Skeletal muscle tissue (tissue), 4 donors: ENCODE data around the gene EMC1. TPM values are rescaled to one million over a fixed set of nuclear protein-coding genes. Genes with fewer than 3 reads are reported as not detected.

Source experiments
- H3K27ac ChIP-seq: one replicate; pipeline ENCODE4 v1.7.0; 2013; ENCODE audit warnings: mild to moderate bottlenecking, low read depth, low read length, inconsistent platforms
- H3K27me3 ChIP-seq, 3 donors: one replicate each; pipeline ENCODE4 v1.7.0; 2013; ENCODE audit warnings: low read length in 3 of 3; ENCODE audit not compliant: control insufficient read depth in 3 of 3, insufficient read depth in 3 of 3
- H3K36me3 ChIP-seq, 3 donors: one replicate each; pipeline ENCODE4 v1.7.0; 2013; ENCODE audit warnings: low read length in 3 of 3; ENCODE audit not compliant: control insufficient read depth in 3 of 3, insufficient read depth in 3 of 3
- H3K4me1 ChIP-seq, 3 donors: one replicate each; pipeline ENCODE4 v1.7.0; 2013; ENCODE audit warnings: low read length in 3 of 3, mild to moderate bottlenecking in 3 of 3; ENCODE audit not compliant: control insufficient read depth in 3 of 3, insufficient read depth in 3 of 3
- H3K4me3 ChIP-seq, 3 donors: one replicate each; pipeline ENCODE4 v1.7.0; 2013; ENCODE audit warnings: low read length in 3 of 3
- H3K9ac ChIP-seq, 3 donors: one replicate each; pipeline ENCODE4 v1.7.0; 2013; ENCODE audit warnings: low read length in 3 of 3, mild to moderate bottlenecking in 3 of 3, moderate library complexity in 2 of 3, low read depth in 1 of 3
- H3K9me3 ChIP-seq, 3 donors: one replicate each; pipeline ENCODE4 v1.7.0; 2013; ENCODE audit warnings: low read length in 3 of 3; ENCODE audit not compliant: control insufficient read depth in 3 of 3
- total RNA-seq: library from RNA; depleted of rRNA; stranded (reverse); fragments of >200 nt; gene quantifications from one replicate; pipeline ENCODE4 v1.2.3, GENCODE V29; 2014
- donor health status: Osteomylitis.

EMC1 gene
- total RNA-seq, 1 donor from 2014 or later = 36.5 TPM

DNA sequence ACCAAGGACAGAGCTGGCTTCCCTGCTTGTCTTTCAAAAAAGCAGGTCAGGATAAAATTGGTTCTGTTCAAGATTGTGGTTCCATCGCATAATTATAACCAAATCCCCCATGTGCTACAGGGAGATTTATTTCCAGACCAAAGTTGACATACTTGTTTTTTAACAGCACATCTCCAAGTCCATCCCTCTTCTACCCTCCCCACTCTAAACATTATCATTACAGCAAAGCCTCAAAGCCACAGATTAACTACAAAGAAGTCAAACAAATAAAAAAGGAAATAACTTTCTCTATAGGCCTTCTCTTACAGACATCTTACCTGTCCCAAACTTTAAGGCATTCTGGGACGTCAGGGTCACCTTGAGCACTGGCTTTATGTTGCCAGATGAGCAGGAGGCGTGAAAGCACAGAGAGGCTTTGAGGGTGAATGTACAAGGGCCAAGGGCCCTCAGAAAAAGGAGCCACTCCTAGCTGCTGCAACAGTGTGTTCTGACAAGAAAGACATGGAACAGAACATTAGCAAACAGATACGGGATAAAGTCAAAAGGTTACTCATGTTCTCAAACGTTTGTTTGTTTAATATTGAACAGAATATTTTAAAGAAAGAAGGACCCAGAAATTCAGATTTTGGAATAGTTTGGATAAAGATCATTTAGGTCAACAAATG lies 72.5 kb downstream of the EMC1 start:
- Histone ChIP-seq H3K4me3 (no peak overlapping the region), H3K9ac (no peak overlapping the region), H3K27me3 (no peaks in the 10 kb centered on the region), H3K36me3 (peaks cover 75 to 79% (median 77%) of the 10 kb centered on the region in 3 donors), H3K4me1 (no peaks in the 10 kb centered on the region), H3K27ac (no peak overlapping the region), H3K9me3 (no peaks in the 10 kb centered on the region)

GRCh38 chr1:19177811-19178210 lies 73.5 kb downstream of the EMC1 start:
- H3K27me3 ChIP-seq = no peaks in the 10 kb centered on the region
- no peaks in the 10 kb centered on the region for H3K9me3 ChIP-seq
- no peak overlapping the region for H3K4me3 ChIP-seq
- no peaks in the 10 kb centered on the region for H3K4me1 ChIP-seq
- peaks cover 75 to 80% (median 78%) of the 10 kb centered on the region in 3 donors for H3K36me3 ChIP-seq
- no peak overlapping the region for H3K9ac ChIP-seq
- H3K27ac ChIP-seq = no peak overlapping the region

DNA sequence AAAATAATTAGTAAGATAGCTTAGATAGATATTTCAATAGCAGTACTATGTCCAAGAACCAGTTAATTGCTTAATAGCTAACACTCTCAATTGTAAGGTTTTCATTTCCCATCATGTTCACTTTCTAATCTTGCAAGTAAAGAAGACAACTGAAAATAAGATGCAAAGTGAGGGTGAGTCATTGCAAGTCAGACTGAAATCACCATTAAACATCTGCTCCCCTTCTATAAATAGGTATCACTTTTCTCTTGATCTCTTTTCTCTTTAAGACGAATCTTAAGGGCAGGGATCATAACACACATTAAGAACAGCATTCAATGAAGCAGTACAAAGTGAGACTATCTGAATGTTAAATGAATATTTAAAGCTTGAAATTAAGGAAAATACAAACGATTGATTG lies 81.7 kb downstream of the EMC1 start:
- H3K9ac ChIP-seq = no peak overlapping the region
- H3K27me3 ChIP-seq = no peaks in the 10 kb centered on the region
- no peak overlapping the region for H3K27ac ChIP-seq
- peaks cover 62 to 93% (median 93%) of the 10 kb centered on the region in 3 donors for H3K36me3 ChIP-seq
- no peaks in the 10 kb centered on the region for H3K9me3 ChIP-seq
- H3K4me1 ChIP-seq = no peaks in the 10 kb centered on the region
- H3K4me3 ChIP-seq = no peak overlapping the region

DNA sequence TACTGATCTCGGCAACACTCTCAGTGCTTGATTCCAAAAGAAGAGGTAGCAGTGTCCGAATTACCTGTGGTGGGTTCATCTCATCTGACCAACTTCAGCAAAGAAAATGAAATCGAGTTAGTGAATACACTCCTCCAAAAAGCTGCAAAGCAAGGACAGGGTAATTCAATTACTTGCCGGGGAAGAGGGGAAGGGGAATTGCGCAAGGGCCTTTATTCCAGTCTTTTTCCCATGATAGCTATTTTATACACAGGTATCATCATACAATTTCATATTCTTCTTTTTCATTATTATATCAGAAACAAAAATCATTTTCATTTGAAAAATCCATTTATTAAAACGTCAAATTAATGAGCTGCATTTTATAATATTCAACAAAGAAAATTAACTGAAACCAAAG lies 84.2 kb downstream of the EMC1 start:
- Histone ChIP-seq H3K27me3 (no peaks in the 10 kb centered on the region), H3K36me3 (peaks cover 60 to 96% (median 94%) of the 10 kb centered on the region in 3 donors)

GRCh38 chr1:19166066-19166465 lies 85.3 kb downstream of the EMC1 start:
- H3K9me3 ChIP-seq = no peaks in the 10 kb centered on the region
- H3K9ac ChIP-seq = no peak overlapping the region
- H3K27ac ChIP-seq = no peak overlapping the region
- H3K27me3 ChIP-seq = no peaks in the 10 kb centered on the region
- H3K4me3 ChIP-seq = no peak overlapping the region
- no peaks in the 10 kb centered on the region for H3K4me1 ChIP-seq
- H3K36me3 ChIP-seq = peaks cover 69 to 97% (median 94%) of the 10 kb centered on the region in 3 donors

More for the DNA sequence above, 84.2 kb downstream of the EMC1 start:
- no peak overlapping the region for H3K4me3 ChIP-seq
- no peak overlapping the region for H3K9ac ChIP-seq
- no peaks in the 10 kb centered on the region for H3K4me1 ChIP-seq
- H3K27ac ChIP-seq = no peak overlapping the region
- H3K9me3 ChIP-seq = no peaks in the 10 kb centered on the region

Other genes with a start within 250 kb of the EMC1 start
- gene UBR4, start 41.3 kb downstream of the EMC1 start, total RNA-seq = 73.6 TPM
- gene MRTO4, start 281 bp upstream of the EMC1 start, total RNA-seq = 20.4 TPM
- gene AKR7A3, start 37.2 kb upstream of the EMC1 start, total RNA-seq = 0.52 TPM
- gene AKR7A2, start 60.6 kb upstream of the EMC1 start, total RNA-seq = 44.4 TPM
- 14.6 TPM for gene SLC66A1, start 60.8 kb upstream of the EMC1 start, total RNA-seq
- 67.3 TPM for gene CAPZB, start 234.0 kb upstream of the EMC1 start, total RNA-seq